ENCODE measurements around the gene RNF225. TPM values are rescaled to one million over a fixed set of nuclear protein-coding genes. Genes with fewer than 3 reads are reported as not detected.

The RNF225 gene
- polyA plus RNA-seq, 1 experiment: not detected

- Histone ChIP-seq H3K27me3 (ENCODE audit: control insufficient read depth, insufficient read depth, low read length) (no peaks in the 10 kb centered on the region), H3K27ac (ENCODE audit: low read depth, low read length) (peak overlapping the region; percentile 99), H3K9me3 (ENCODE audit: control insufficient read depth, insufficient read depth, low read length) (no peaks in the 10 kb centered on the region; the same call in 1 of the 2 replicates), H3K4me3 (ENCODE audit: low read depth, low read length) (peak overlapping the region; percentile 97)
- no peak for DNase-seq (ENCODE audit: low read depth, low spot score)
- POLR2A ChIA-PET: interaction anchor here (0.6 to 1.2 kb wide), 2 partner anchors 37 to 135 kb away, joined by 3 read pairs; partner anchors contain the start of gene ZBTB45
- no peak for TF ChIP-seq CTCF (IDR thresholded peaks at IDR 0.05; ENCODE audit: low read depth, low read length)
- CTCF ChIA-PET: no interaction called here
Observed at GRCh38 chr19:58385313-58385890, 10.1 kb upstream of the RNF225 start.

GRCh38 chr19:58385891-58386575 is 9.4 kb upstream of the RNF225 start:
- Histone ChIP-seq H3K4me3 (ENCODE audit: low read depth, low read length) (peak overlapping the region; percentile 97), H3K9me3 (ENCODE audit: control insufficient read depth, insufficient read depth, low read length) (no peaks in the 10 kb centered on the region; the same call in 1 of the 2 replicates), H3K27me3 (ENCODE audit: control insufficient read depth, insufficient read depth, low read length) (no peaks in the 10 kb centered on the region), H3K27ac (ENCODE audit: low read depth, low read length) (peak overlapping the region; percentile 99)
- POLR2A ChIA-PET: interaction anchor here (0.6 to 1.2 kb wide), 4 partner anchors 12 to 213 kb away, joined by 3 read pairs; partner anchors contain the start of gene ZBTB45
- no peak for TF ChIP-seq CTCF (IDR thresholded peaks at IDR 0.05; ENCODE audit: low read depth, low read length)
- DNase-seq (ENCODE audit: low read depth, low spot score): no peak
- CTCF ChIA-PET: no interaction called here

GRCh38 chr19:58386576-58387337 is 8.7 kb upstream of the RNF225 start, which contains the start of gene RPS5:
RPS5 (plus strand) TSS chr19:58387269; CDS start chr19:58388138, 869 bp downstream.
- CTCF ChIA-PET: no interaction called here
- Histone ChIP-seq H3K4me3 (ENCODE audit: low read depth, low read length) (peak within 1 kb of the TSS; percentile 97), H3K9me3 (ENCODE audit: control insufficient read depth, insufficient read depth, low read length) (no peaks in the 10 kb centered on the region; the same call in 1 of the 2 replicates), H3K27me3 (ENCODE audit: control insufficient read depth, insufficient read depth, low read length) (no peaks in the 10 kb centered on the region), H3K27ac (ENCODE audit: low read depth, low read length) (peak within 1 kb of the TSS; percentile 99)
- no peak for TF ChIP-seq CTCF (IDR thresholded peaks at IDR 0.05; ENCODE audit: low read depth, low read length)
- DNase-seq (ENCODE audit: low read depth, low spot score): peak; percentile 98
- POLR2A ChIA-PET: interaction anchor here (0.6 to 1.5 kb wide), 4 partner anchors 13 to 213 kb away, joined by 3 to 4 read pairs (median 3); partner anchors contain the start of gene ZBTB45

- DNase-seq (ENCODE audit: low read depth, low spot score): no peak
- H3K9me3 ChIP-seq (ENCODE audit: control insufficient read depth, insufficient read depth, low read length): no peaks in the 10 kb centered on the region; the same call in 1 of the 2 replicates
- ChIA-PET POLR2A (interaction anchor here (0.6 to 1.5 kb wide), 5 partner anchors 14 to 911 kb away, joined by 3 to 4 read pairs (median 3); no protein-coding TSS in a partner anchor), CTCF (interaction anchor here (0.6 kb wide), 1 partner anchor 16 kb away, joined by 3 read pairs; no protein-coding TSS in a partner anchor)
- peak overlapping the region; percentile 99 for H3K27ac ChIP-seq (ENCODE audit: low read depth, low read length)
- no peak for TF ChIP-seq CTCF (IDR thresholded peaks at IDR 0.05; ENCODE audit: low read depth, low read length)
- H3K27me3 ChIP-seq (ENCODE audit: control insufficient read depth, insufficient read depth, low read length): no peaks in the 10 kb centered on the region
- H3K4me3 ChIP-seq (ENCODE audit: low read depth, low read length): peak overlapping the region; percentile 97
Observed at GRCh38 chr19:58387338-58388174, 7.9 kb upstream of the RNF225 start.
